Activated T-cell treated with anti-CD3 and anti-CD28 coated beads for 4 hours (primary cell): ENCODE data around the gene KLHL25.

ENCODE experiments used
- DNase-seq: peaks from one replicate; pipeline ENCODE4 v3.0.0-alpha.2; 2020

KLHL25 gene

DNA sequence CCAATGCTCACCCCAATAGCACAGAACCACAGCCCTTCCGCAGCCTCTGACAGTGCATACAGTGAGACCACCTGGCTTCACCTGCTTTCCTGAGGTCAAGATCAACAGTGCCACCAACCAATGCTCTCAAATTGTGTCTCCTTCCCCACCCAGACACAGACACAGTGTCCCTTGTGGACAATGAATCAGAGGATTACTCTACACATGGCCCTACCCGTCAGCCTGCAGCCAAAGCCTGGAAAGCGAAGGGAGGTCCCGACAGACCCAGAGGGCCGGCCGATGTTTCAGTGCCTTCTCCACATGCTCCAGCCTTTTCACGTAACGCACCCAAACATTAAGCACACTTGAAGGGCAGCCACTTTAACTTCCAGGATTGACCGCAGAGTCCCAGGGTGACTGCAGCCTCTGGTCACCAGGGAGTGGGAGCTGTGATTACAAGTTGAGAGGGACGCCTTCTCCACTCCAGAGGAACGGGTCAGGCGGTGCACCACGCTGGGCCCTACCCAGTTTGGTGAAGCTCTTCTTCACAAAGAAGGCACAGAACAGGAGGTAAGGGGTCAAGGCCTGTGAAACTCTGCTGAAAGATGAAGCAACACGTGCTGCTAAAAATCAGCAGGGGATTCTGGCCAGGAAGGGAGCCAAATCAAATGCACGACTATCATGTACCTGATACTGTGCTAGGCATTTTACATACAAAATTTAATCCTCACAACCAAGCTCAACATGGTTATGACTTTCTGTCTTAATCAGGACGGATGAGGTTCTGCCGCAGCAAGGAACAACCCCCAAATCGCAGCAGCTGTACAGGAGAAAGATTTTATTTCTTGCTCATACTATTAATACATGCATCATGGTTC lies 17.2 kb downstream of the KLHL25 start:
- DNase-seq = no peak

DNA sequence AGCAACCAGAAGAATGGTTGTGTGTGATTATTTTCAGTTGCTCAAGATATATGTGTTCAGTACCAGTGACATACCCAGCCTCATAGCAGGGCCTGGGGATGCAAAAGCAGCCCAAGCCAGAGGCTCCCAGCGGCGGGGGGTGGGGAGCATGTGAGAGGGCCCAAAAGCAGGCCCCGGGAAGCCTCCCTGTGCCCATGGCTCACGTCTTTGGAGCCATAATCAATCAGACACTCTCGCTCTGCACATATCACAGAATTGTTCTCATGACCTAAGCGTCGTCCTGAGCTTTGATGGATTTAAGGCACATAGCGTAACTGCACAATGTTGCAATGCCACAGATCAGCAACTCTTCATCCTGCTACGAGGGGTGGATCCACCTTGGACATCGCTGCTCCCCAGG lies 20.8 kb downstream of the KLHL25 start:
- no peak for DNase-seq

DNA sequence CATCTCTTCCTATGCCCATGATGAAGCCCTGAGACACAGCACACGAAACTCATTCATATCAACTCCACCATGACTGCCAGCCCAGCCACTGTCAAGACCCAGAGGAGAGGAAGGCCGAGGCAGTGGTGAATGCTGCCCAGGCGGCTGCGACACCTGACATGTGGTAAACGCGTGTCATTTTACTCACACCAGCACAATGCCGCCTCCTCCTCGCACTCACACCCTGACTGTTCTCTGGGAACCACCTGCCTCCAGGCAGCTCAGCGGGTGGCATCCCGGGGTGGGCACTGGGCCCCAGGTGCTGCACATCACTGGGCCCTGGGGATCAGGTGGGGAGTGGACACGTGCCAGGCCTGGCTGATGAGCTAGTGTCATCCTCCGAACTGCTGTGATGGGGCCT lies 21.5 kb downstream of the KLHL25 start:
- DNase-seq = no peak

DNA sequence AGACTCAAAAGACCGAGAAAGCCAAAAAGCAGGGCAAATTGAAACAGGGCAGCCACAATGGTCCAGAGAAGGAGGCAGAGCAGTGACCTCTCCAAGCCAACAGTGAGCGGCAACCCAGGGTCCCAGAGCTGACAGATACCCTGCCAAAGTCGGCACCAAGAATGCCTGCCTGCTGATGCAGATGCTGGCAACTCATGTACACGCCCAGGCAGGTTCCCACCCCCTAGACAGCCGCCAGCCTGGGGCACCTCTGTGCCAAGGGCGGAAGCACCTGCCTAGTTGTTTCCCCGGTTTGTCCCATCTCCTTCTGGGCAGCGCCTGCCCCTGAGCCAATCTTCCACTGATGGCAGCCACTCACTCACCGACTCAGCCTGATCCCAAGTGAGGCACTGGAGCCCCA lies 22.1 kb downstream of the KLHL25 start:
- no peak for DNase-seq

DNA sequence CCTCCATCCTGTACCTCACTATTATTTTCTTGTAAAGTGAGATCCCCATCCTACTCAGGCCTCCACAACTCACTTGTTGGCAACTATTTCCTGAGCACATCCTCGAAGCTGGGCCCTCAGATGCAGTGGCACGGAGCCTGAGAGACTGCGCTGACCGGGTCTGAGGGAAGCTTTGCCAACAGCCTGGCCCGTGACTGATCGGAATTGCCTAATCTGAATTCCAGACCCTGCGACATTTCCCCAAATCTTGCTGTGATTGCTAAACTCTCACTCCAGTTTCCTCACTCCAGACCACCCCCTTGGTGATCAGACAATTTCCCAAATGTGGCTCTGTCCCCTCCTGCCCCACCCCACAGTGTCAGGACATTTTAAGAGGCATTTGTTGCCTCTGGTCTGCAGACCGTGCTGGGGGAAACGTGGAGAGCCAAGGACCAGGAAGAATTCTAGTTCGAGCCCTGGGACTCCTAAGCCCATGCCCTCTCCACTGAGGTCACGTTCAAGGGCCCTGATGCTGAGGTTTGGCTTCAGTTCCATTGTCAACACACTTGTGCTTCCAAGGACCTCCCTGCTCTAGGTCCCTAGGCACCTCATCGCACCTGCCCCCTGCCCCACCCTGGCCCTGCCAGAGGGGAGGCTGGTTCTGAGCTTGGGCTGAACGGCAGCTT lies 22.8 kb downstream of the KLHL25 start:
- no peak for DNase-seq

DNA sequence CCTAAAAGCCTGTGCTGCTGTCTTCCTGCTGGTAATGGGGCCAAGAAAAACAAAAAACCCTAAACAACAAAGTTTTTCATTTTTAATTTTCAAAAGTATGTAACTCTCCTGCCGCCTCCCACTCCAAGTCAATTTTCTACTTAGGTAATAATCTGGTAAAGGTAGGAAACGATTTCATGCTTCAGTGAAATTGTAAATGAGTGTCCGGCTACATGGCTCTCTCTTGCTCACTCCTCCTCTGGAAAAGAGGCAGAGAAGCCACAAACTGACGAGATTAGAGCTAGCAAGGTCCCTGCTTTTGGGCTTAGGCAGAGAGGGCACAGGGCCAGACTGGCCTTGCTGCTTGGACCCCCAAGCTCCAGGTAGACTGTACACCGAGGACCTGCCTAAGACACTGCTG lies 23.5 kb downstream of the KLHL25 start:
- DNase-seq = no peak

DNA sequence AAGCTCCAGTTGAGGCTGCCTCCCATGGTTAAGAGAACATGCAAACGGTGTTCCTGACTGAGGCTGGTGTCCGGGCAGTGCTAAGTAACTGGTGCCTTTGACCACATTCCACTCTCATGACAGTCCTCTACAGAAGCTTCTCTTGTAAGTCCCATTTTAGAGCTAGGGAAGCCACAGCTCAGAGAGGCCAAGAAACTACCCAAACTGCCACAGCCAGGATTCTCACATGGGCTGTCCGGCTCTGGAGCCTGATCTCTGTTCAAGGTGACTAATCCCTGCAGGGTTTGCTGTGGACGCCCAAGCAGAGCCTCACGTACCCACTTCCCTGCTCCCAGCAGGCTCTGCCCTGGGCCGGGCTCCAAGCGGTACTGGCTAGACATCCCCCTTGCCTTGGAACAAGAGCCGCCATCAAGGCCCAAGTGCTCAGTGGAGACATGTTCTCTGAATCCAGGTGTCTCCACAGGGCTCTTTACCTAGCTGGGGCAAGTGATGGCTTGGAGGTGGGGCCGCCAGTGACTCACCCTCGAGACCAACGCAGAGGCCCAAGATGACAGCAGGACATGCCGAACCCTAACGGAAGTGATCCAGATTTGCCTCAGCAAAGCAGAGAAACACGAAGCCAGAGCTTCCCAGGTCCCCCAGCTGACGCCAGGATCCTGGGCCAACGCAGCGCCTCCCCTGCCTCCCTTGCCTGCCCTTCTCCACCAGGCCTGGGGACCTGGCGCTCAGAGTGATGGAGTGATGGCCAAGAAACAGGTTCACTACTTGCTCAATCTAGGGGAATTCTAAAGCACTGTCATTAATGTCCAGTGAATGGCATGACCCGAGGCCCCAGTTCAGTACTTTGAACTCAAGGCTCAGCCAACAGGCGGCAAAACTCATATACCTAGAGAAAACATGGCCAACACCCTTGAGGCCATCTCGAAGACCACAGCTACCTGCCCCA lies 24.4 kb downstream of the KLHL25 start:
- DNase-seq = no peak

DNA sequence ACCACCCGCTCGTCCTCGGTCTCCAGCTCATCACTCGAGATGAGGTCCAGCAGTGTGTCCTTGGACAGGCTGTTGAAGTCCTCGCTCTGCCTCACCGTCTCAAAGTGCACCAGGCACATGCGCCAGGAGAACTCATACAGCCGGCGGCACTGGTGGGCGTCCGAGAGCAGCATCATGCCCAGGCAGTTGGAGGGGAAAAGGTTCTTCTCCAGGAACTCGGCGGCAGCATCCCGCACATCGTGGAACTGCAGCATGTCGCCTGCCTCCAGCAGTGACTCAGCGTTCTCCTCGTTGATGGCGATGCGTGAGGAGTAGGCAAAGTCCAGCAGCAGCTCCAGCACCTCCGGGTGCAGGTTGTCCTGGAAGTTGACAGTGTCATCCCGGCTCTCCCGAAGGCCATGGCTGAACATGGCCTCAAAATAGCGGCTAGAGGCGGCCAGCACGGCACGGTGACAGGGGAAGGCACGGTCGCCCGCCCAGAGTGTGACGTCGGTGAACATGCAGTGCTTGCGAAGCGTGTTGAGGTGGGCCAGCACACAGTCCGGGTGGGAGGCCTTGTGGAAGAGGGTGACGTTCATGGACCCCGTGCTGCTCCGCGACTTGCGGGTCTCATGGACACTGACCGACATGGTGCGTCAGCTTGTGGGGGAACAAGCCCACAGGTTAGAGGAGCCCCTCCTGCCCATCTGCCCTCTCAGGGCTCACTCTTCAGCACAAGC lies 25.4 kb downstream of the KLHL25 start:
- DNase-seq = no peak

DNA sequence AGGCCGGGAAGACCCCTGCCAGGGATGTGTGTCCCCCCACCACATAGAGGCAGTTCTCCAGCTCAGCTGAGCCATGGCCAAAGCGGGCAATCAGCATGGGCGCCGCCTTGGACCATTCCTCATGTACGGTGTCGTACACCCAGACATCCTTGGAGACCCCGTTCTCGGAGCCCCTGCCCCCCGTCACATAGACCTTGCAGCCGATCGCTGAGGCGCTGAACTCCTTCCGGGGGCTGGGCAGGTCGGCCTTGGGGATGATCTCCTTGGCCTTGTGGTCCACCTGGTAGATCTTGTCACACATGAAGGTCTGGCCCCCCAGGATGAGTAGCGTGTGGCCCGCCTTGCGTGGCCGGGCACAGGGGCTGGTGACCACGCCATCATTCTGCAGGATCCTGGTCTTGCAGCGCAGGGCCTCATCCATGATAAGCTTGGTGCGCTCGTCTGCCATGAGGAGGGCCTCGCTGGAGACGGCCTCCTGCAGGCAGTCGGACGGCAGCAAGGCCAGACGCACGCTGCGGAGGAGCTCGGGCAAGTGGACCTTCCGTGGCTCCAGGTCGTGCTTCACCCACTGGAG lies 26.0 kb downstream of the KLHL25 start:
- DNase-seq = no peak

DNA sequence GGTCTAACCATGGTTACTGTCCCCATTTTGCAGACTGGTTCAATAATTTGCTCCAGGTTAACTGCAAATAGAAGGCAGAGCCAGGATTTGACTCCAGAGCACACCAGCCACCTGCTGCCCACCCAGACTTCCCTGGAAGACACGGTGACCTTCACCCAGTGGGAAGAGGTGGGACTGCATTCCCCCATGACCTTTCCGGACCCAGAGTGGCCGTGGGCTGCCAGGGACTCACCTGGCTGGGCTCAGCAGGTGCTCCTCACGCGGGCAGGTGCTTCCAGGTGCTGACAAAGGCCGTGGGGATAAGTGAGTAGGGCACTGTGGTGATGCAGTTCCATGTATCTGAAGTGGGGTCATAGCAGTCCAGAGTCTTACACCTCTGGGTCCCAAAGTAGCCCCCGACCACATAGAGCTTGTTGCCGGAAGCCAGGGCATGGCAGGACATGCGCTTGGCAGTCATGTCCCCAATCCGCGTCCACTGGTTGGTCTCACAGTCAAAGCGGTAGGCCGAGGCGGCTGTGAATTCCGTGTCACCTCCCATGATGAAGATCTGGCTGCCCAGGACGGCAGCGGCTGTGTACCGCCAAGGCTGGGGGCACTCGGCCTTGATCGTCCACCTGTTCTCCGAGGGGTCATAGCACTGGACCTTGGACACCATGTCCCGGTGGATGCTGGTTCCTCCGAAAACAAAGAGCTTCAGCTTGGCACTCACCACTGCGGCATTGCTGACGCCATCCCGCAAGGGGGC lies 26.8 kb downstream of the KLHL25 start:
- no peak for DNase-seq

DNA sequence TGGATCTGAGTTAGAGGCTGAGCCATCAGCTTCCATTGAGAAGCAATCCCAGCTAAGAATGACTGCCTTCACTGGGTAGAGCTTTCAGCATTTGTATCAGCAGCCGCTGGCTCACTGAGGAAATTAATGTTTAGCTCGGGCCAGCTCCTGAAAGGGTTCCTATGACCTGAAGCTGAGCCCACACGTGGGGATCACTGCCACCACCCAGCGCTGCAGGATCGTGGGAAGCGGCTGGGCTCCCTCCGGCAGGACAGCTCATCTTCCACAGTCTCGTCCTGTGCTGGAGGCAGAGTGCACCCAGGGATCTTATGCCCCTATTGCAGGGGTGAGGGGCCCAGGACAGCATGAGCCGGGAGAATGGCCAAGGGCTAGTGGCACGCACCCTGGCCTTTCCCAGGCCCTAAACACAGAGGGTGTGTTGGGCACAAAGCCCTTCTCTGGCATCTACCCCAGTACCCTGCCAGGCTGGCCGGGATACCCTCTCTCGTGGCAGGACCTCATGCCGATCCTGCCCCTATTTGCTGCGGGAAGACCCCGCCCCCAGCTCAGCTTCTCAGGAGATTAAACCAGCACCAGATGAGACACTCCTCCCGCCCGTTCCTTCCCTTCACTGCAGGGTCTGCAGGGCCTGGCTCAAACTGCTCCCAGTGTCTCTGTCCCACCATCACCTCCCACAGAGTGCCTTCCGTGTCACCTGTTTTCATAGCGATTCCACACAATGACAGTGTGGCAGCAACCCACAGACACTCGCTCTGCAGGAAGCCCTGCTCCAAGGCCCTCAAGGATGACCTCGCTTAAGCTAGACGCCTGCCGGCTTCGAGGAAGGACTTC lies 28.5 kb downstream of the KLHL25 start:
- no peak for DNase-seq

DNA sequence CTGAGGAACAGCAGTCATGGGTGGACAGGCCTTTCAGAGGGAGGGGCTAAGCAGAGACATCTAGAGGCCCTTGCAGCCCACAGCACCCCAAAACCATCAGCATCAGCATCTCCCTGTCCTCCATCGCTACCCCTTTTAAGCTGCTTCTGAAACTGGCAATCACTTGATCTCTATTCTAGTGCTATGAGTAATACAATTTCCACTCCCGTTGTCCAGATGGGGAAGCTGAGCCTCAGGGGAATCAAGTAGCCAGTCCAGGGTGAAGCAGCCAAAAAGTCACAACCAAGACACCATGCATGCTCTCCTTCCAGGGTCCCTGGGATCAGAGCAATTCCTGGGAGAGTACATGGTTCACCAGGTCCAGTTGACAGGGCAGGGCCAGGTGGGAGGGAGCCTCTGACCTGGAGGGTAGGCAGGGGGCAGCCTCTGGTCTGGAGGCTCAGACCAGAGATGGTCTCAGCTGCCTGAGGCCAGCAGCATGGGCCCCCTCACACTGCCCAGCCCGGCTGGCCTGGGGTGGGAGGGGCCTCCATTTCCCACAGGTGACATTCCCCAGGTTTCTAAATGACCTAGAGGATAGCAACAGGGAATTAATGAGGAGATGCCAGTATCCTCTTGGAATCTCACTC lies 30.0 kb downstream of the KLHL25 start:
- no peak for DNase-seq

DNA sequence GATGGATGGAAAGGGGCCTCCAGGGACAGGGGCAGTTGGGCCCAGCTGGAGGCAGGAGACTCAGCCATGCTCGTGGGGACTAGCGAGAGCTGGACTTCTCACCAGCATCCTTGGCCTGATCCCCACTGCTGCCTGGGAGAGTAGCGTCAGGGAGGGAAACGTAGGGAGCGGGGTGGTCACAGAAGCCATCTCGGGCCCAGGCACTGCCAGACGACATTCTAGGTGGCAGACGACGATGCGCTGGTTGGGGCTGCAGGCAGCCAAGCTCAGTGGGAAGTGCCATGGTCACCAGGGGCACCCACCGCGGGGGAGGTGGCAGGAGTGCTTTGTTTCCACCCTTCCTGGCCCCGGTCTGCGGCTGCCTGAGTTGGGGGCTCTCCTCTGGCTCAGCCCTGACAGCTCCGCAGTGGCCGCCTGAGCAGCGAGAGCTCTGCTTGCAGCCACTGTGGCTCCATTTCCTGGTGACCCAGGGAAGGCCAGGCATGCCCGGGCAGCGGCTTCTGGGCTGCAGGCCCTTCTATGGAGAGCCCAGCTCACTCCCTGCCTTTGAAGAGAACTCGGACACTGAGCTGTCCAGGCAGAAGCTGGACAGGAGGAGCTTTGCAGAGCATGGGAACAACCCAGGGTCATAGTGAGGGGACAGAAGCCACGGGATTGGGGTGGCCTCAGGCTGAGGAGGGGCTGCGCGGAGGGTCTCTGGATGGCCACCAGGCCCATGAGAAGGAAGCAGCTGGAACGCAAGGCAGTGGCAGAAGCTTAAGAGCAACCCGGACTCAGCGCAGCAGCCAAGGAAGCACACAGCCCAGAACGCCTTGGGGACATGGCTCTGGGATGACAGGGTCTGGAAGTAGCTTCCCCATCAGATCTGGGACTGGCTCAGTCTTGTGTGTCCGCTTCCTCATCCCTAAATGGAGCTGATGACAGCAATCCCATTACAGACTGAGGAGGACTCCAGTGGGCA lies 30.8 kb downstream of the KLHL25 start:
- DNase-seq = no peak

DNA sequence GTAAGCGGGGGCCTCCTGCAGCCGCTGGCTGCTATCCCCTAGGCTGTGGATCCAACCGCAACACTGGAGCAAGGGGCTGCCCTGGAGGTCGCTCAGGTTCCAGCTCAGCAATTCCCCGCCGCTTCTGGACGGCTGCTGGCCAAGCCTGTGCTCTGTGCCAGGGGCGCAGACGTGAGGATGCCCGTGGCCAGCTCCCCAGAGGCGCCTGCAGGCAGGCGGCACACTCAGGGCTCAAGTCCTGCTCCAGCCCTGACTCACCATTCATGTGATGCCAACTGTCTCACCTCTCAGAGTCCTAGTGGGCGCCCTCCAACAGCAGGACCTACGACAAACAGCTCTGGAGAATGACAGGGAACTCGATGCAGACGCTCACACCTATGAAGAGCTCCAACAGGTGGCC lies 31.6 kb downstream of the KLHL25 start:
- DNase-seq = no peak

DNA sequence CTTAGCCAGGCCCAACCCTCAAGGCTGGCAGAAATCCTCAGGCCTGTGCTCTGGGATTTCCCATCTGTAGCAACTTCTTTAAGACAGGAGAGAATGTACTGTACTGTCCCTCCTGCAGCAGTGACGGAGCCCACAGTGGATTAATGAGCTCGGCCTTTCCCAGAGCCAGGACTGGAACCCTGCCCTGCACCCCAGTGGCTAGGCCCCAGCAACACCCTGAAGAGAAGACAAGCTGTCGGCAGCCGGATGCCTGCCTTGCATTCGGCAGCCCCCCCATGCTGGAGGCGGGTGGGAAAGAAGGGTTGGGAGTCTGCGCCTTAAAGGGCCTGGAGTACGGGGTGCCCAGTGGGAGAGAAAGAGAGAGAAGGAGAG lies 32.0 kb downstream of the KLHL25 start:
- no peak for DNase-seq

DNA sequence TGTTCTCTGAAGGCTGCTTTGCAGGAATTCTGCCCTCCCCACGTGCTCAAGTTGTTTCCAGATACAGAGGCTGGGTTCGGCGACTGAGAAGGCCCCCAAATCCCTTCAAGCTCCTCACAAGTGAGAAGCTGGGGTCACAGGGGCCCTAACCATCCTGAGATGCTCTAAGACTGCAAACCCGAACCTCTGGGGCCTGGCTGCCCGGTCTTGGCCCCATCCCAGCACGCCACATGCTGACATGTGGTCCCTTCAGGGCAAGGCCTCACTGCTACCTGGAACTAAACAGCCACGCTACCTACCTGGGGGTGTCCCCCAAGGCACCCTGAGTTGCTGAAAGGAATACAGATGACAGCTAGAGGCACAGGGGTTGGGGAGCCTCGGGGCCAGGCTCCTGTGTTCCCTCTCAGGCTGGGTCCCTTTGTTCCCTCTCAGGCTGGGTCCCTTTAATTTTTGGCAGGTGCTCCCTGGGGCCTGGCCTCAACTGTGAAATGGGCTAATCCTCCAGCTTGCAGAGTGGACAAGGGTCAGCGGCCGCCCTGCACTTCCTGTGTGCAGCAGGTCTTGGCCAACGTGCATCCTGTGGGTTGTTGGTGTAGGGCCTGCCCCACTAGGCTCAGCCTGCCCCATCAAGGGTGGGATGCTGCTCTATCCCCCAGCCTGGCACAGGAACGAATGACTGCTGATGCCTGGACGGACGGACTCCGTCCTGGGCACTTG lies 32.5 kb downstream of the KLHL25 start:
- DNase-seq = no peak

DNA sequence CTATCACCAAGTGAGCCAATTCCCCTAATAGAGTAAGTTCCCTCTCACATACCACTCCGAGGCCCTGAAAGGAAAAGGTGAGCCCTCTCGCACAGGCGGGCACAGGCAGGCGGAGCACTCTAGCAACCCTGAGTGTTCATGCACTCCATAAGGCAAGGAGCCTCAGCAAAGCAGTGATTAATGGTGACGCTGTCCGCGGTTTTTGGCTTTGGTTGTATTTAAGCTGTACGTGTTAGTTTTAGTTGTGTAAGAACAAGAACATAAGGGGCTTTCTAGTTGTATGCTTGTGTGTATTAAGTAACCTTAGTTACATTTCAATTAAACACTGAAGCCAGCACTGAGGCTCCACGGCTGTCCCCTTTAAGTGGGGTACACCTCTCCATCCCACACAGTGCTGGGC lies 33.1 kb downstream of the KLHL25 start:
- DNase-seq = no peak
